ENCODE data around the gene PLD1. TPM values are rescaled to one million over a fixed set of nuclear protein-coding genes. Genes with fewer than 3 reads are reported as not detected.

PLD1 gene
- total and polyA plus RNA-seq, 2 of the 8 experiments (the other 6 are each of a cell fraction or from before 2014, with no cell fraction given) = 1.2 to 2.6 TPM

DNA sequence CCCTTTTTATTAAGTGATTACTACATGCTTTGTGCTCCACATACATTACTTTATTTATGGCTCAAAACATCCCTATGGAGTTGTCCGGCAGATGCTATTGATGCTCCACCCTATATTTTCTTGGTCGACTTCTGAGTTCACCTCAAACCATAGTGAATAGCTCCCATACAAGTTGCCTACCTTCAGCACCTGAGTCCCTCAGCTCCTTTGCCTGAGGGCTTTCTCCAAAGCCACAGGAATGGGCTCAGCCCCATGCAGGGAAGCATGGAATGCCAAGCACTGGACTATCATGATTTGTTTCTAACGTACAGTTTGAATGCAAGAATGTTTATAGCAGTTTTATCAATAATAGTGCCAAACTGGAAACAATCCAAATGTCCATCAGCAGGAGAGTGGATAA is 225.2 kb downstream of the PLD1 start (continued):
- TF ChIP-seq, protein P1, sequence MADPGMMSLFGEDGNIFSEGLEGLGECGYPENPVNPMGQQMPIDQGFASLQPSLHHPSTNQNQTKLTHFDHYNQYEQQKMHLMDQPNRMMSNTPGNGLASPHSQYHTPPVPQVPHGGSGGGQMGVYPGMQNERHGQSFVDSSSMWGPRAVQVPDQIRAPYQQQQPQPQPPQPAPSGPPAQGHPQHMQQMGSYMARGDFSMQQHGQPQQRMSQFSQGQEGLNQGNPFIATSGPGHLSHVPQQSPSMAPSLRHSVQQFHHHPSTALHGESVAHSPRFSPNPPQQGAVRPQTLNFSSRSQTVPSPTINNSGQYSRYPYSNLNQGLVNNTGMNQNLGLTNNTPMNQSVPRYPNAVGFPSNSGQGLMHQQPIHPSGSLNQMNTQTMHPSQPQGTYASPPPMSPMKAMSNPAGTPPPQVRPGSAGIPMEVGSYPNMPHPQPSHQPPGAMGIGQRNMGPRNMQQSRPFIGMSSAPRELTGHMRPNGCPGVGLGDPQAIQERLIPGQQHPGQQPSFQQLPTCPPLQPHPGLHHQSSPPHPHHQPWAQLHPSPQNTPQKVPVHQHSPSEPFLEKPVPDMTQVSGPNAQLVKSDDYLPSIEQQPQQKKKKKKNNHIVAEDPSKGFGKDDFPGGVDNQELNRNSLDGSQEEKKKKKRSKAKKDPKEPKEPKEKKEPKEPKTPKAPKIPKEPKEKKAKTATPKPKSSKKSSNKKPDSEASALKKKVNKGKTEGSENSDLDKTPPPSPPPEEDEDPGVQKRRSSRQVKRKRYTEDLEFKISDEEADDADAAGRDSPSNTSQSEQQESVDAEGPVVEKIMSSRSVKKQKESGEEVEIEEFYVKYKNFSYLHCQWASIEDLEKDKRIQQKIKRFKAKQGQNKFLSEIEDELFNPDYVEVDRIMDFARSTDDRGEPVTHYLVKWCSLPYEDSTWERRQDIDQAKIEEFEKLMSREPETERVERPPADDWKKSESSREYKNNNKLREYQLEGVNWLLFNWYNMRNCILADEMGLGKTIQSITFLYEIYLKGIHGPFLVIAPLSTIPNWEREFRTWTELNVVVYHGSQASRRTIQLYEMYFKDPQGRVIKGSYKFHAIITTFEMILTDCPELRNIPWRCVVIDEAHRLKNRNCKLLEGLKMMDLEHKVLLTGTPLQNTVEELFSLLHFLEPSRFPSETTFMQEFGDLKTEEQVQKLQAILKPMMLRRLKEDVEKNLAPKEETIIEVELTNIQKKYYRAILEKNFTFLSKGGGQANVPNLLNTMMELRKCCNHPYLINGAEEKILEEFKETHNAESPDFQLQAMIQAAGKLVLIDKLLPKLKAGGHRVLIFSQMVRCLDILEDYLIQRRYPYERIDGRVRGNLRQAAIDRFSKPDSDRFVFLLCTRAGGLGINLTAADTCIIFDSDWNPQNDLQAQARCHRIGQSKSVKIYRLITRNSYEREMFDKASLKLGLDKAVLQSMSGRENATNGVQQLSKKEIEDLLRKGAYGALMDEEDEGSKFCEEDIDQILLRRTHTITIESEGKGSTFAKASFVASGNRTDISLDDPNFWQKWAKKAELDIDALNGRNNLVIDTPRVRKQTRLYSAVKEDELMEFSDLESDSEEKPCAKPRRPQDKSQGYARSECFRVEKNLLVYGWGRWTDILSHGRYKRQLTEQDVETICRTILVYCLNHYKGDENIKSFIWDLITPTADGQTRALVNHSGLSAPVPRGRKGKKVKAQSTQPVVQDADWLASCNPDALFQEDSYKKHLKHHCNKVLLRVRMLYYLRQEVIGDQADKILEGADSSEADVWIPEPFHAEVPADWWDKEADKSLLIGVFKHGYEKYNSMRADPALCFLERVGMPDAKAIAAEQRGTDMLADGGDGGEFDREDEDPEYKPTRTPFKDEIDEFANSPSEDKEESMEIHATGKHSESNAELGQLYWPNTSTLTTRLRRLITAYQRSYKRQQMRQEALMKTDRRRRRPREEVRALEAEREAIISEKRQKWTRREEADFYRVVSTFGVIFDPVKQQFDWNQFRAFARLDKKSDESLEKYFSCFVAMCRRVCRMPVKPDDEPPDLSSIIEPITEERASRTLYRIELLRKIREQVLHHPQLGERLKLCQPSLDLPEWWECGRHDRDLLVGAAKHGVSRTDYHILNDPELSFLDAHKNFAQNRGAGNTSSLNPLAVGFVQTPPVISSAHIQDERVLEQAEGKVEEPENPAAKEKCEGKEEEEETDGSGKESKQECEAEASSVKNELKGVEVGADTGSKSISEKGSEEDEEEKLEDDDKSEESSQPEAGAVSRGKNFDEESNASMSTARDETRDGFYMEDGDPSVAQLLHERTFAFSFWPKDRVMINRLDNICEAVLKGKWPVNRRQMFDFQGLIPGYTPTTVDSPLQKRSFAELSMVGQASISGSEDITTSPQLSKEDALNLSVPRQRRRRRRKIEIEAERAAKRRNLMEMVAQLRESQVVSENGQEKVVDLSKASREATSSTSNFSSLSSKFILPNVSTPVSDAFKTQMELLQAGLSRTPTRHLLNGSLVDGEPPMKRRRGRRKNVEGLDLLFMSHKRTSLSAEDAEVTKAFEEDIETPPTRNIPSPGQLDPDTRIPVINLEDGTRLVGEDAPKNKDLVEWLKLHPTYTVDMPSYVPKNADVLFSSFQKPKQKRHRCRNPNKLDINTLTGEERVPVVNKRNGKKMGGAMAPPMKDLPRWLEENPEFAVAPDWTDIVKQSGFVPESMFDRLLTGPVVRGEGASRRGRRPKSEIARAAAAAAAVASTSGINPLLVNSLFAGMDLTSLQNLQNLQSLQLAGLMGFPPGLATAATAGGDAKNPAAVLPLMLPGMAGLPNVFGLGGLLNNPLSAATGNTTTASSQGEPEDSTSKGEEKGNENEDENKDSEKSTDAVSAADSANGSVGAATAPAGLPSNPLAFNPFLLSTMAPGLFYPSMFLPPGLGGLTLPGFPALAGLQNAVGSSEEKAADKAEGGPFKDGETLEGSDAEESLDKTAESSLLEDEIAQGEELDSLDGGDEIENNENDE (IDR thresholded peaks at IDR 0.05; ENCODE audit: insufficient replicate concordance, low read length) = no peak
- TF ChIP-seq JUN (IDR thresholded peaks at IDR 0.05; ENCODE audit: low read depth, low read length) (no peak), SIX5 (IDR thresholded peaks at IDR 0.05; ENCODE audit: low read depth, low read length) (no peak), NANOG (IDR thresholded peaks at IDR 0.05; ENCODE audit: insufficient read depth, low read depth, low read length, poor library complexity, severe bottlenecking) (no peak), POU5F1 (IDR thresholded peaks at IDR 0.05; ENCODE audit: low read depth, low read length) (no peak), TCF12 (IDR thresholded peaks at IDR 0.05; ENCODE audit: low read depth, low read length) (no peak), FOSL1 (IDR thresholded peaks at IDR 0.05; ENCODE audit: insufficient read depth, low read depth, low read length) (no peak)
- TF ChIP-seq, protein P2, sequence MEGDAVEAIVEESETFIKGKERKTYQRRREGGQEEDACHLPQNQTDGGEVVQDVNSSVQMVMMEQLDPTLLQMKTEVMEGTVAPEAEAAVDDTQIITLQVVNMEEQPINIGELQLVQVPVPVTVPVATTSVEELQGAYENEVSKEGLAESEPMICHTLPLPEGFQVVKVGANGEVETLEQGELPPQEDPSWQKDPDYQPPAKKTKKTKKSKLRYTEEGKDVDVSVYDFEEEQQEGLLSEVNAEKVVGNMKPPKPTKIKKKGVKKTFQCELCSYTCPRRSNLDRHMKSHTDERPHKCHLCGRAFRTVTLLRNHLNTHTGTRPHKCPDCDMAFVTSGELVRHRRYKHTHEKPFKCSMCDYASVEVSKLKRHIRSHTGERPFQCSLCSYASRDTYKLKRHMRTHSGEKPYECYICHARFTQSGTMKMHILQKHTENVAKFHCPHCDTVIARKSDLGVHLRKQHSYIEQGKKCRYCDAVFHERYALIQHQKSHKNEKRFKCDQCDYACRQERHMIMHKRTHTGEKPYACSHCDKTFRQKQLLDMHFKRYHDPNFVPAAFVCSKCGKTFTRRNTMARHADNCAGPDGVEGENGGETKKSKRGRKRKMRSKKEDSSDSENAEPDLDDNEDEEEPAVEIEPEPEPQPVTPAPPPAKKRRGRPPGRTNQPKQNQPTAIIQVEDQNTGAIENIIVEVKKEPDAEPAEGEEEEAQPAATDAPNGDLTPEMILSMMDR (IDR thresholded peaks at IDR 0.05; ENCODE audit: control extremely low read depth in 1 of 3, insufficient read depth in 1 of 3, low read depth in 1 of 3, low read length in 3 of 3) = no peak

Measured in H1 (cell line).